Right lung (tissue), 5 donors: Measurements from ENCODE around the gene SHISA9. TPM values are rescaled to one million over a fixed set of nuclear protein-coding genes. Genes with fewer than 3 reads are reported as not detected.

Experiments
- DNase-seq, 2 donors: peaks; one replicate each; pipeline ENCODE4 v3.0.0-alpha.2; 2013
- polyA plus RNA-seq, 5 donors: library from polyadenylated mRNA; unstranded; fragments of 120-200 nt; gene quantifications; one replicate each; pipeline versions ENCODE4 v1.2.1 to v1.2.3, GENCODE V29; 2013; ENCODE audit warnings: inconsistent platforms in 1 of 5, low replicate concordance in 1 of 5; ENCODE audit not compliant: insufficient read length in 5 of 5, insufficient read depth in 1 of 5

Gene SHISA9
- polyA plus RNA-seq, 5 donors, result 0.04 to 0.09 (median 0.08) TPM

DNA sequence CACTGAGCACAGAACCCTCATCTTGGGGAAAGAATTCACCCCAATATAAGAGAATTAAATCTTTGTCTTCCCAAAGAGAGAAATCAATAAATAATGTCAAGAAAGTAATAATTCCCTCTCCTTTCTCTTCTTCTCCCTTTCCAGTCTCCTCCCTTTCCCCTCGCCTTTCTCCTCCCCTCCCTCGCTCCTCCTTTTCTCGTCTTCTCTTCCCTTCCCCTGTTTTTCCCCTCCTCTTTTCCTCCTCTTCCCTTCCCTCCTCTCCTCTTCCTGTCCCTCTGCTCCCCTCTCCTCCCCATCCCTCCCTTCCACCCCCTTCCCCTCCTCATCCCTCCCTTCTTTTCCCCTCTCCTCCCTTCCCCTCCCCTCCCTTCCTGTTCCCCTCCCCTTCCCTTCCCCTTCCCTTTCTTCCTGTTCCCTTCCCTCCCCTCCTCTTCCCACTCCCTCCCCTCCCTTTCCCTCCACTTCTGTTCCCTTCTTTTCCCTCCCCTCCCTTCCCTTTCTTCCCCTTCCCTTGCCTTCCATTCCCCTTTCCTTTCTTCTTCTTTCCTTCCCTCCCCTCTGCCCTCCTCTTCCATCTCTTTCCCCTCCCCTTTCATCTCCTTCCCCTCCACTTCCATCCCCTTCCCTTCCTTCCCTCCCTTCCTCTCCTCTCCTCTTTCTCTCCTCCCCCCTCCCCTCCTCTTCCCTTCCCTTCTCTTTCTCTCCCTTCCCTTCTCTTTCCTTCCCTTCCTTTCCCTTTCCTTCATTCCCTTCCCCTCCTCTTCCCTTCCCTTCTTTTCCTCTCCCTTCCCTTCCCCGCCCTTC, 363.6 kb downstream of the SHISA9 start:
- DNase-seq, result no peak

DNA sequence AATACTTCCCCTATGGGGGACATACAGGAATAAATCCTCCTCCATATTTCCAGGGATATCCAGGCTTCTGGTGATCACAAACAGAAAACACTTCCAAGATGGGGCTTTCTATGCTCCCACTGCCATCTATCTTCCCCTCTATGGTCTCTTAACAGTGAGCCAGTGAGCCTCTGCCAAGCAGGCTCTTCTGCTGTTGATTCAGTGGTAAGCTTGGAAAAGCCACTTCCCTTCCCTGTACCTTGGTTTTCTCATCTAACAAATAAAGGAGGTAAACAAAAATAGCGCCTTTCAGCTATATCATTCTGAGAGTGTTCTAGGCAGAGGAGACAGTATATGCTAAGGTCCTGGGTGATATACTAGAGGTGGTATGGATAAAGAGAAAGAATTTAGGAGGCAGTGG, 368.0 kb downstream of the SHISA9 start:
- no peak for DNase-seq

DNA sequence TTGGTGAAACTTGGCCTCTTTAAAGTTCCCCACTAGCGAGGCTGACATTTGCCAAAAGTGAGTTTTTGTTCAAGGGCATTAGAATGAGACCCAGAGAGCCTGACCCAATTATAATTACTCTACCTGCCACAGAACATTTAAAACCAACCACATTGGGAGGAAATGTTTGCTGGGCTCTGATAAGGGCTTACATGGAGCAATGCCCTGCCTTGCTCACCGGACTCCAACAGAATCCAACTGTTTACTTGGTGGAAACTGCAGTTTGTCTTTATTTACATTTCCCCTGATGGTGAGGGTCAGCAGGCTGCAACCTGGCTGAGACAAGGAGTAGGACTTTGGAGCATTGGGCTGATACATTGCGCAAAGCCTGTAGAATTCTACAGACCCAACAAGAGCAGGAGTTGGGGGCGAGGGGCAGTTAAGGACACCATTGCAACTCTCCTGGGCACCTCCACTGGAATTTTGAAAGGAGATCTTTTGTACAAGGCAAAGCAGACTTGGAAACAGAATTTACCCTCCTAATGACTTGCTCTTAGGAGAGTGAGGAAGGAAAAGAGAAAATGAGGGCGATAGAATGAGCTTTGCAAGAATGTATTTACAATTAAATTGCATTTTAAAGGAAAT, 368.6 kb downstream of the SHISA9 start:
- DNase-seq, result no peak

DNA sequence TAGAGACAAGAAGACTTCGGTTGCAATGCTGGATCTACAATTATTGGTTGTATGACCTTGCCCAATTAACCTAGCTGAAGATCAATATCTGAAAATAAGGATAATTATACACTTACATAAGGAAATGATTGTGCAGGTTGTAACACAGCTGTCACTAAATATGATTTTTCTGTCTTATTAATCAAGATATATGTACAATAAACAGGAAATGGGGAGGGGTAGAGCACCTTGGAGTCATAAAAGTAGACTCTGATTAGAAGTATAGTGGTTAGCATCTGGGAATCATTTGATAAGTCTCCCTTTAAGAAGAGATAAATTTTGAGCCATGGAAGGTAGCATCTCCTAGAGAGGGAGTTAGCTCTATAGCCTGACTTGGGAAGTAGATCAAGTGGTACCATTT, 369.2 kb downstream of the SHISA9 start:
- DNase-seq, result no peak

DNA sequence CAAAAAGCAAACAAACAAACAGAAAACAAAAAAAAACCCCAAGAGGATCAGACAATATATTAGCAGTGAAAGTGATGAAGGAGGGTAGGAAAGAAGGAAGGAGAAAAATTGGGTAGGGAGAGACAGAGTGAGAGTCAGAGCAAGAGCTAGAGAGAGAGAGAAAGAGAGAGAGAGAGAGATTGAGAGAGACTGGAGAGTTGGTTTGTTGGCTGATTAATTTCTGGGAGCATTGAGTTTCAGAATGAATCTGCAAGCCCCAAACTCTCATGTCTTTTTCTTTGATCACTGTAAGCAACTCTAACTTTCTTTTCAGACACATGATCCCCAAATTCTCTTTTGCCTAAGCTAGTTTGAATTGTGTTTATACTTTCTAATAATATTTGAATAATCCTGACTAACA, 388.1 kb downstream of the SHISA9 start:
- no peak for DNase-seq

Other genes with a start within 250 kb of the SHISA9 start
- gene CPPED1, start 97.7 kb upstream of the SHISA9 start, polyA plus RNA-seq, result 10 to 100 TPM in 3 of 5 donors, 1 to 10 TPM in 2; 8.6 to 10.6 (median 10.2) TPM